Hepatocyte (in vitro differentiated cells): ENCODE measurements around the gene MPHOSPH9. TPM values are rescaled to one million over a fixed set of nuclear protein-coding genes. Genes with fewer than 3 reads are reported as not detected.

Experiments
- DNase-seq: peaks from one replicate; pipeline ENCODE4 v3.0.0-alpha.2; 2016; ENCODE audit warnings: low spot score
- H2AFZ ChIP-seq: fragments of 200-600 bp; sonication (generic); 2 replicates; pipeline ENCODE4 v1.6.0; 2016; ENCODE audit warnings: antibody characterized with exemption, mild to moderate bottlenecking
- H3K27ac ChIP-seq: fragments of 200-600 bp; sonication (generic); 2 replicates; pipeline ENCODE4 v1.5.1; 2016; ENCODE audit warnings: mild to moderate bottlenecking
- H3K27me3 ChIP-seq: fragments of 200-600 bp; sonication (generic); 2 replicates; pipeline ENCODE4 v1.6.1; 2016
- H3K36me3 ChIP-seq: fragments of 200-600 bp; sonication (generic); replicated peaks from 2 replicates; pipeline ENCODE4 v1.5.1; 2016; ENCODE audit warnings: low read depth; ENCODE audit not compliant: insufficient read depth
- H3K4me1 ChIP-seq: fragments of 200-600 bp; sonication (generic); 2 replicates; pipeline ENCODE4 v1.5.1; 2016; ENCODE audit warnings: mild to moderate bottlenecking, moderate library complexity; ENCODE audit not compliant: insufficient read depth
- H3K4me2 ChIP-seq: fragments of 200-600 bp; sonication (generic); 2 replicates; pipeline ENCODE4 v1.6.0; 2016
- H3K4me3 ChIP-seq: fragments of 200-600 bp; sonication (generic); 2 replicates; pipeline ENCODE4 v1.5.1; 2016; ENCODE audit warnings: mild to moderate bottlenecking
- H3K79me2 ChIP-seq: fragments of 200-600 bp; sonication (generic); 2 replicates; pipeline ENCODE4 v1.6.0; 2017; ENCODE audit warnings: mild to moderate bottlenecking
- H3K9me2 ChIP-seq: fragments of 200-600 bp; sonication (generic); replicated peaks from 2 replicates; pipeline ENCODE4 v1.6.0; 2017; ENCODE audit warnings: mild to moderate bottlenecking; ENCODE audit not compliant: insufficient read depth
- H3K9me3 ChIP-seq: fragments of 200-600 bp; sonication (generic); 2 replicates; pipeline ENCODE4 v1.5.1; 2016; ENCODE audit warnings: low read depth, mild to moderate bottlenecking
- H4K20me1 ChIP-seq: fragments of 200-600 bp; sonication (generic); 2 replicates; pipeline ENCODE4 v1.6.0; 2016; ENCODE audit warnings: mild to moderate bottlenecking; ENCODE audit not compliant: insufficient read depth, poor library complexity, severe bottlenecking
- EZH2 ChIP-seq: fragments of 200-600 bp; sonication (generic); IDR thresholded peaks from 2 replicates; pipeline ENCODE4 v1.6.1; 2016; ENCODE audit warnings: antibody characterized with exemption, mild to moderate bottlenecking, borderline replicate concordance
- EZH2phosphoT487 ChIP-seq: fragments of 200-600 bp; sonication (generic); IDR thresholded peaks from one replicate; pipeline ENCODE4 v1.6.1; 2018; ENCODE audit warnings: antibody characterized with exemption, mild to moderate bottlenecking, low read depth, moderate library complexity; ENCODE audit not compliant: unreplicated experiment, severe bottlenecking
- WGBS: methylation state at CpG from one replicate; pipeline ENCODE4 v1.1.6; 2016; ENCODE audit warnings: low lambda C conversion rate; ENCODE audit errors: missing lambda C conversion rate; 5-methylcytosine and 5-hydroxymethylcytosine counted together
- polyA plus RNA-seq: library from polyadenylated mRNA; unstranded; fragments of >200 nt; fragmentation: Nextera tagmentation; extraction: Ambion mirVana; gene quantifications from 2 replicates; pipeline ENCODE4 v1.2.1, GENCODE V29; 2016
- total RNA-seq: library from RNA; depleted of rRNA; stranded (reverse); fragments of >200 nt; gene quantifications from 2 replicates; pipeline ENCODE4 v1.2.3, GENCODE V29; 2014
- TF ChIP-seq, protein P1 (sequence below): fragments of 200-600 bp; sonication (generic); IDR thresholded peaks from 2 replicates; pipeline ENCODE4 v1.5.1; 2016; ENCODE audit warnings: antibody characterized with exemption, mild to moderate bottlenecking; ENCODE audit not compliant: poor library complexity

Gene MPHOSPH9
- total and polyA plus RNA-seq, 2 experiments from 2014 or later: 13.1 to 44.3 TPM

DNA sequence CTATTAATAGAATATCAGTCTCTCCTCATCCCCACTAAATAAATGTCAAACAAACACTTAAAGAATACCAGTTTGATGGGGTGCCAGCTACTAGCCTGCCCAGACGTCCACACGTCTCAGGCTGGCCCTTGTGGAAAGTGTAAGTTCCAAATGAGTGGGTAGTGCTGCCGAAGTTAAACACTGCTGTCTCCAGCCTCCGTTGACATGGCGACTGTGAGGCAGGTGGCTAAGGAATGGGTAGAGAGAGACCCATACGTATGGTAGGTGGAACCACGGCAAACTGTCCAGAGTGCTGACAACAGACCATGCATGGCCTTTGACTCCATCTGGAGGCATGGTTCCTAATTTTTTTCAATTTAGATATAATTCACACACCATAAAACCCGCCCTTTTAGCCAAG lies 119.9 kb downstream of the MPHOSPH9 start:
- Histone ChIP-seq H3K4me3 (no peak overlapping the region), H2AFZ (no peak overlapping the region), H3K9me2 (no peaks in the 10 kb centered on the region), H3K9me3 (no peaks in the 10 kb centered on the region), H3K36me3 (no peaks in the 10 kb centered on the region), H3K79me2 (peaks cover 2% of the 10 kb centered on the region), H3K4me2 (no peak overlapping the region), H3K27me3 (no peaks in the 10 kb centered on the region), H3K27ac (no peak overlapping the region), H4K20me1 (no peaks in the 10 kb centered on the region), H3K4me1 (peaks cover 3% of the 10 kb centered on the region)
- TF ChIP-seq, protein P1, sequence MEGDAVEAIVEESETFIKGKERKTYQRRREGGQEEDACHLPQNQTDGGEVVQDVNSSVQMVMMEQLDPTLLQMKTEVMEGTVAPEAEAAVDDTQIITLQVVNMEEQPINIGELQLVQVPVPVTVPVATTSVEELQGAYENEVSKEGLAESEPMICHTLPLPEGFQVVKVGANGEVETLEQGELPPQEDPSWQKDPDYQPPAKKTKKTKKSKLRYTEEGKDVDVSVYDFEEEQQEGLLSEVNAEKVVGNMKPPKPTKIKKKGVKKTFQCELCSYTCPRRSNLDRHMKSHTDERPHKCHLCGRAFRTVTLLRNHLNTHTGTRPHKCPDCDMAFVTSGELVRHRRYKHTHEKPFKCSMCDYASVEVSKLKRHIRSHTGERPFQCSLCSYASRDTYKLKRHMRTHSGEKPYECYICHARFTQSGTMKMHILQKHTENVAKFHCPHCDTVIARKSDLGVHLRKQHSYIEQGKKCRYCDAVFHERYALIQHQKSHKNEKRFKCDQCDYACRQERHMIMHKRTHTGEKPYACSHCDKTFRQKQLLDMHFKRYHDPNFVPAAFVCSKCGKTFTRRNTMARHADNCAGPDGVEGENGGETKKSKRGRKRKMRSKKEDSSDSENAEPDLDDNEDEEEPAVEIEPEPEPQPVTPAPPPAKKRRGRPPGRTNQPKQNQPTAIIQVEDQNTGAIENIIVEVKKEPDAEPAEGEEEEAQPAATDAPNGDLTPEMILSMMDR: no peak
- TF ChIP-seq EZH2phosphoT487 (no peak), EZH2 (no peak)
- no peak for DNase-seq
- WGBS: 69% methylated on average over 8 of the region's 8 CpGs

DNA sequence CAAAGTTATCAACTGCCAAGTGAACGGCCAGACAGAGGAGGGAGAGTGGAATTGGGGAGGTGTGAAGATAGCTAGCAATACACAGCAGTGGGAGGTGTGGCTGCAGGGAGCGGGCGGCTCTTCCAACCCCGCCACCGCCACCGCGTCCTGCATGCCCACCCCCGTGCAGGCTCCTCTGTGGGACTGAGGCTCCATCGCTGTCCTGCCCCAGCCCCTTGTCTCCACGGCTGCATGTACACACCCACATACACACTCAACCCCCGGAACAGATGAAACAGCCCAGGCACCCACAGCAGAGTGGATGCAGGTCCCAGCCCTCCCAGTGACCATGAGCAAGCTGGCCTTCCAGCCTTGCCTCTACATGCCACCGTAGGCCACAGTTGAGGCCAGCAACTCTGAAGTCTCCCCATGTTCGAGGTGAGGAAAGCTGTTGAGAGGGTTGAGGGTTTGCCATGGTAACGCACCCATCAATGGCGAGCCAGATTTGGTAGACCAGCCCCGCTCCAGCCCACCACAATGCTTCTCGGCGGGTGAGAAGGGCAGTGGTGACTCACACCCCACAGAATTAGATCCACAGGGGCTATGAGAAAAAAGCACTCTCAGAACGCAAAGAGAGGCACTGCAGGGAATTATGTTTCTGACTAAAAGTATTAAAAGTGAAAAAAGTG lies 121.3 kb downstream of the MPHOSPH9 start:
- TF ChIP-seq EZH2phosphoT487 (no peak), EZH2 (no peak)
- TF ChIP-seq, protein P1: no peak
- Histone ChIP-seq H3K36me3 (no peaks in the 10 kb centered on the region), H3K27me3 (no peaks in the 10 kb centered on the region), H3K27ac (no peak overlapping the region), H3K9me3 (no peaks in the 10 kb centered on the region), H3K4me3 (no peak overlapping the region), H3K4me2 (no peak overlapping the region), H3K79me2 (peaks cover 2% of the 10 kb centered on the region), H4K20me1 (no peaks in the 10 kb centered on the region), H2AFZ (no peak overlapping the region), H3K9me2 (no peaks in the 10 kb centered on the region), H3K4me1 (peaks cover 3% of the 10 kb centered on the region)
- no peak for DNase-seq
- WGBS: 88% methylated on average over 19 of the region's 19 CpGs

DNA sequence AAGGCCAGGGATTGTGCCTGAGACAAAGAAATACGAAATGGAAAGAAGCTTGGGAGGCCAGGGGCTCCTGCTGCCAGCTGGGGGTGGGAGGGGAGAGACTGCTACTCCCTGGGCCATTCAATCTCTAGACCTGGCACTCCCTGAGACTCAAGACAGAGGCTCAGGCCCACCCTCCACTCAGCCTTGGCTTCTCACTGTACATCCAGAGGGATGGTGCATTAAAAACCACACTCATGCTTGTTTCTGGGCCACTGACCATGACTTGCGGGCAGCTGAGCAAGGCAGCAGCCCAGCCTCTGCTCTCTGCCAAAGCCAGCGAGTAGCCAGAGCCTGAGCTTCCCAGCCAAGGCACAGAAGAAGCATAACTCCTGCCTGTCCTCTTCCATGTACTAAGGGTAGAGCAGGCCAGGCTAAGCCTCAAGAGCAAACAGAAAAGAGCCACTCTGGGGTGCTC lies 123.6 kb downstream of the MPHOSPH9 start:
- Histone ChIP-seq H3K79me2 (peaks cover 2% of the 10 kb centered on the region), H3K4me3 (no peak overlapping the region), H3K4me1 (no peaks in the 10 kb centered on the region), H3K9me2 (no peaks in the 10 kb centered on the region), H3K9me3 (no peaks in the 10 kb centered on the region), H3K27me3 (no peaks in the 10 kb centered on the region), H3K27ac (no peak overlapping the region), H4K20me1 (no peaks in the 10 kb centered on the region), H3K36me3 (no peaks in the 10 kb centered on the region), H2AFZ (no peak overlapping the region), H3K4me2 (no peak overlapping the region)
- no peak for DNase-seq
- TF ChIP-seq EZH2phosphoT487 (no peak), EZH2 (no peak)
- TF ChIP-seq, protein P1: no peak
- WGBS: 89% methylated on average over 3 of the region's 3 CpGs
